Measurements from ENCODE around the gene PRAC2. TPM values are rescaled to one million over a fixed set of nuclear protein-coding genes. Genes with fewer than 3 reads are reported as not detected.

Gene PRAC2
- total and polyA plus RNA-seq, 2 of the 13 experiments (the other 11 are each of a cell fraction or from before 2014, with no cell fraction given) = not detected

- no peak for TF ChIP-seq HNF1A (IDR thresholded peaks at IDR 0.05; ENCODE audit: low read depth)
- no peak for TF ChIP-seq HNF1A (CRISPR knock-in tag; IDR thresholded peaks at IDR 0.05; ENCODE audit: borderline replicate concordance)
- no peak for TF ChIP-seq ZNF589 (CRISPR knock-in tag; conservative IDR thresholded peaks at IDR 0.05)
- TF ChIP-seq NCOR1 (IDR thresholded peaks at IDR 0.05; ENCODE audit: borderline replicate concordance, low read length) = peak; percentile 64; the same call in 1 of the 2 replicates
- TF ChIP-seq EZH2 (conservative IDR thresholded peaks at IDR 0.05; ENCODE audit: low read depth, low read length) = no peak; the same call in none of the 2 replicates
- no peak for TF ChIP-seq BHLHE40 (IDR thresholded peaks at IDR 0.05; ENCODE audit: low read length)
- TF ChIP-seq ZNF766 (CRISPR knock-in tag; IDR thresholded peaks at IDR 0.05; ENCODE audit: borderline replicate concordance) = no peak
- TF ChIP-seq MTF2 (CRISPR knock-in tag; IDR thresholded peaks at IDR 0.05; ENCODE audit: borderline replicate concordance) = peak; percentile 72; the same call in 1 of the 2 replicates
- TF ChIP-seq ZNF607 (CRISPR knock-in tag; IDR thresholded peaks at IDR 0.05; ENCODE audit: borderline replicate concordance) = 0 out of 2 replicates have a peak, but pooled peaks have one; percentile 28
- peak; percentile 91 for TF ChIP-seq RARA (CRISPR knock-in tag; IDR thresholded peaks at IDR 0.05)
- TF ChIP-seq NKX3-1 (CRISPR knock-in tag; IDR thresholded peaks at IDR 0.05) = no peak
- no peak for TF ChIP-seq THAP7 (CRISPR knock-in tag; IDR thresholded peaks at IDR 0.05)
- TF ChIP-seq ZBTB2 (CRISPR knock-in tag; IDR thresholded peaks at IDR 0.05; ENCODE audit: low read depth) = no peak
- no peak for TF ChIP-seq IRX3 (CRISPR knock-in tag; IDR thresholded peaks at IDR 0.05; ENCODE audit: borderline replicate concordance, low read depth)
- no peak for TF ChIP-seq FOXO4 (CRISPR knock-in tag; conservative IDR thresholded peaks at IDR 0.05)
- TF ChIP-seq ZNF230 (CRISPR knock-in tag; IDR thresholded peaks at IDR 0.05) = no peak
- TF ChIP-seq THAP11 (CRISPR knock-in tag; IDR thresholded peaks at IDR 0.05) = no peak
- TF ChIP-seq ZBTB25 (CRISPR knock-in tag; IDR thresholded peaks at IDR 0.05) = no peak
- TF ChIP-seq ZNF30 (CRISPR knock-in tag; IDR thresholded peaks at IDR 0.05) = no peak
- TF ChIP-seq ZNF879 (CRISPR knock-in tag; IDR thresholded peaks at IDR 0.05) = no peak
- no peak for TF ChIP-seq HOXA3 (CRISPR knock-in tag; IDR thresholded peaks at IDR 0.05)
These were observed 10.0 kb downstream of the PRAC2 start (continued) for GRCh38 chr17:48732688-48733629.

Measured in HepG2 (cell line).